Medulla oblongata (tissue), 1 donor: Measurements from ENCODE around the gene CDK11B.

Experiments used
- DNase-seq: peaks from one replicate; pipeline ENCODE4 v3.0.0-alpha.2; 2015; ENCODE audit errors: extremely low spot score

CDK11B gene

DNA sequence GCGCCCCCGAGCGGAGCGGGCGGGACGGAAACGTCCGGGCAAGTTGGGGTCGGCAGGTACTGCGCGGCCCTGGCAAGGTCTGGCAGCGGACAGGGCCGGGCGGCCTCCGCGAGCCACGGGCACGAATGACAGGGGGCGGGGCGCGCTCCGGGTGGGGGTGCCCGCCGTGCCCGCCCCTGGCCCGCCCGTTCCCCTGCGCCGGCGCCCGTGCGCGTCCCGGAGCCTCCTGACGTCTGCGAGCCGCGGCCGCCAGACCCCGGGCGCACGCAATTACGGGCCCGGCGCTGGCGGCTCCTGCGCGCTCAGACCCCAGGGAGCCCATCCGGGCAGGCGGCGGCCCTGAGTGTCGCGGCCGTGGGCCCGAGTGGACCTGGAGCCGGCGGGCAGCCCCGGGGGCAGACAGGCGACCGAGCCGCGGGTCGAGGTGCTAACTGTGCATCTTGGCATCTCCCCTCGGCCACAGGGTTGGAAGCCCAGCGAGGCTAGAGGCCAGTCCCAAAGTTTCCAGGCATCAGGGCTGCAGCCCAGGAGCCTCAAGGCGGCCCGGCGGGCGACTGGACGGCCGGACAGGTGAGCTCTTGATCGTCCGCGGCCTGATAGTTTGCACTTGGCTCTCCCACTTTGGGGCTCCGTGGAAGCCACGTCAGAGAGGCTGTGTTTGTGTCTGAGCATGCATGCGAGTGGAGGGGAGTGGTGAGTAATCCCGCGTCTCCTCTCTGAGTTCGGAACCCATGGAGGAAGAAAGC is 42.6 kb downstream of the CDK11B start:
- DNase-seq, result peak; percentile 7

DNA sequence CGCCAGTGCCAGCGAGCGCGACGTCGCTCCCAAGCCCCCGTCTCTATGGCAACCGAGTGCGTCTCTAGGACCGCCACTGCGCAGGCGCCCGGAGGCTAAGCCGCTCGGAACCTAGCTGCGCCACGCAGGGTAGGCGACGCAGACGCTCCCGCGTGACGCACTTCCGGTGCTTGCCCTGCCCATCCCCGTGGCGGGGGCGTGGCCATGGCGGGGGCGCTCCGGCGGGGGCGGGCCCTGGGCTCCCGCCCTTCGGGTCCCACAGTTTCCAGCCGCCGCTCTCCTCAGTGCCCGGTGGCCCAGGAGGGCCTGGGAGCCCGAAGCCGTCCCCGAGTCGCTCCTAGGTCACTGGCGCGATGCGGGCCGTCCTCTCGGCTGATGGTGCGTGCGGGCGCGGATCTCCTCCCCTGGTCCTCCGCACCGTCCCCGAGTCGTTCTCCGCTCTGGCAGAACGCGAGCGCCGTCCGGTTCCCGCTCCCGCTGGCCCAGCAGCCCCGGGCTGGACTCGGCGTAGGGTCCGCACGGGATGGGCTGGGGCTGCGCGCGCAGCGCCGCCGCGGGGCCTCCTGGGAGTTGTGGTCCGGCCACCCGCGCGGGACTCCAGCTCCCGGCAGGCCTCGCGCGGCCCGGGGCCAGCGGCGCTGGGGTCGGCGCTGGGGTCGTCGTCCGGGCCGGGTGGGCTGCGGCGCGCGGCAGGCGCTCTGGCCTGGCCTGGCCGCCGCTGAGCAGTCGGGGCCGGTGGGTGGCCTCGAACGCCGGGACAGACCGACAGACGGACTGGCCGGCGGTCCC is 43.4 kb downstream of the CDK11B start, which contains the start of gene MIB2:
Gene MIB2 (plus strand): TSS at position 245 of the 789 bp plus-strand sequence. CDS start 7,953 bp downstream, outside the sequence.
- DNase-seq, result peak; percentile 98

GRCh38 chr1:1614954-1615255 is 43.9 kb downstream of the CDK11B start:
- DNase-seq, result no peak

- no peak for DNase-seq
Measured at GRCh38 chr1:1614204-1614953, 44.4 kb downstream of the CDK11B start.

DNA sequence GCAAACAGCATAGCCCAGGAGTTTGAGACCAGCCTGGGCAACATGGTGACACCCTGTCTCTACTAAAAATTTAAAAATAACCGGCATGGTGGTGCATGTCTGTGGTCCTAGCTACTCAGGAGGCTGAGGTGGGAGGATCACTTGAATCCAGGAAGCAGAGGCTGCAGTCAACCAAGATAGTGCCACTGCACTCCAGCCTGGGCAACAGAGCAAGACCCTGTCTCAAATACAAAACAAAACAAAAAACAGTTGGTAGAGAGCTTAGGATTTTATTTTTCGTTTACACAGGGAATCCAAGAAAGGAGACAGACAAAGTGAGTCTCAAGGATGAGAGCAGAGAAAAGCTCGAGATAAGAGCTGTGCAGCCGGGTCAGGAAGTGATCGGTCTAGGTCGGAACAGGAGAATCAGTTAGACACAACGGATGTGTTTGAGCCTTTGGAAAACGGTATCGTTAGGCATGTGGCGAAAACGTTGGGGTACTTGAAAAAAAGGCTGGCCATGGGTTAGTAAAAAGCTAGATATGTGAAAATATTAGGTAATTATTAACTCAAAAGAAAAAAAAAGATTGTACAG is 45.2 kb downstream of the CDK11B start:
- no peak for DNase-seq

DNA sequence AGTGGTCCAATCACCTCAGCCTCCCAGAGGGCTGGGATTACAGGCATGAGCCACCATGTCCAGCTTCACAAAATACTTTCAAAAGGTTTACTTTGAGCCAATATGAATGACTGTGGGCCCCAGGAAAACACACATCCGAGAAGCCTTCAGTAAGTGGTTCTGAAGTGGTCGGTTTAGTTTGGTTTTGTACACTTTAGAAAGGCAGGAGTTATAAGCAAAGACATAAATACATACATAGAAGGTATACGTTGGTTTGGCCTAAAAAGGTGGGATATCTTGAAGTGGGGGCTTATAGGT is 46.8 kb downstream of the CDK11B start:
- DNase-seq, result no peak

- no peak for DNase-seq
Measured at GRCh38 chr1:1610796-1611195, 48.0 kb downstream of the CDK11B start.

DNA sequence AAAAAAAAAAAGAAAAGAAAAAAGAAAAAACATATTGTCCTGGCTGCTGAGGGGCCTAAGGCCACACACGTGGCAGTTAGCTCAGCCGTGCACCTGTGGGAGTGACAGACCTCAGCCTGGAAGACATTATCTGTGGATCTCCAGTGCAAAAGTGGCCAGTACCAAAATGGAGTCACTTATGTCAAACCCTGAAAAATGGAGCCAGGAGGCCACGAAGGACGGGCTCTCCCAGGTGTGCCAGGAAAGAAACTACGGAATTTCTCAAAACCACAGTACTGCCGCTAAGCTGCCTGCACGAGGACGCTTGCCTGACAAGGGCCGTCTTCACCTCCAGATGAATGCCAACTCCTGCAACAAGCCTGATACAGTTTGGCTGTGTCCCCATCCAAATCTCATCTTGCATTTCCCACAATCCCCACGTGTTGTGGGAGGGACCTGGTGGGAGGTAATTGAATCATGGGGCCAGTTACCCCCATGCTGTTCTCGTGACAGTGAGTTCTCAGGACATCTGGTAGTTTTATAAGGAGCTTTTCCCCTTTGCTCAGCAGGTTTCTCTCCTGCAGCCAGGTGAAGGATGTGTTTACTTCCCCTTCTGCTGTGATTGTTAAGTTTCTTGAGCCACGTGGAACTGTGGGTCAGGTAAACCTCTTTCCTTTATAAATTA is 48.9 kb downstream of the CDK11B start:
- DNase-seq, result no peak

DNA sequence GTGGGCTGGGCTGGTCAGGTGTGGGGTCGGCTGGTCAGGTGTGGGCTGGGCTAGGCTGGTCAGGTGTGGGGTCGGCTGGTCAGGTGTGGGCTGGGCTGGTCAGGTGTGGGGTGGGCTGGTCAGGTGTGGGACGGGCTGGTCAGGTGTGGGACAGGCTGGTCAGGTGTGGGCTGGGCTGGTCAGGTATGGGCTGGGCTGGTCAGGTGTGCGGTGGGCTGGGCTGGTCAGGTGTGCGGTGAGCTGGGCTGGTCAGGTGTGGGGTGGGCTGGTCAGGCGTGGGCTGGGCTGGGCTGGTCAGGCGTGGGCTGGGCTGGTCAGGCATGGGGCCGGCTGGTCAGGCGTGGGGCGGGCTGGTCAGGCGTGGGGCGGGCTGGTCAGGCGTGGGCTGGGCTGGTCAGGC is 52.6 kb downstream of the CDK11B start:
- DNase-seq, result no peak

GRCh38 chr1:1605724-1606123 is 53.1 kb downstream of the CDK11B start:
- DNase-seq, result no peak

DNA sequence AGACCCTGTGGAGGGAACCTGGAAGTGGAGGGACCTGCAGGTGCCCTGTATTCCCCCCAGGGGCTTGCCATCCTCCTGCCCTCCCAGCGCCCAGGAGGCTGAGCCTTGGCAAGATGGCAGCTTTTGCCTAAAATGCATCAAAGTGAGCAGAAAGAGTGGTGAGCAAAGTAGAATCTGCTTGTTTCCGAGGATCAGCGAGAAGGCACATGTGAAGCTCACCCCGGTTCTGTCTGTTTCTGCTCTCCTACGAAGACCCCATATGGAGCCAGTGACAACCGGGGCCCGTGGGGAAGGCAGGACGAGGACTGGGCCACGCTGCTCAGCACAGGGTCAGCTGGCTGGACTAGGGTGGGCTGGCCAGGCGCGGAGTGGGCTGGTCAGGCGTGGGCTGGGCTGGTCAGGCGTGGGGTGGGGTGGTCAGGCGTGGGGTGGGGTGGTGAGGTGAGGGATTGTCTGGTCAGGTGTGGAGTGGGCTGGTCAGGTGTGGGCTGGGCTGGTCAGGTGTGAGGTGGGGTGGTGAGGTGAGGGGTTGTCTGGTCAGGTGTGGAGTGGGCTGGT is 53.7 kb downstream of the CDK11B start:
- no peak for DNase-seq

DNA sequence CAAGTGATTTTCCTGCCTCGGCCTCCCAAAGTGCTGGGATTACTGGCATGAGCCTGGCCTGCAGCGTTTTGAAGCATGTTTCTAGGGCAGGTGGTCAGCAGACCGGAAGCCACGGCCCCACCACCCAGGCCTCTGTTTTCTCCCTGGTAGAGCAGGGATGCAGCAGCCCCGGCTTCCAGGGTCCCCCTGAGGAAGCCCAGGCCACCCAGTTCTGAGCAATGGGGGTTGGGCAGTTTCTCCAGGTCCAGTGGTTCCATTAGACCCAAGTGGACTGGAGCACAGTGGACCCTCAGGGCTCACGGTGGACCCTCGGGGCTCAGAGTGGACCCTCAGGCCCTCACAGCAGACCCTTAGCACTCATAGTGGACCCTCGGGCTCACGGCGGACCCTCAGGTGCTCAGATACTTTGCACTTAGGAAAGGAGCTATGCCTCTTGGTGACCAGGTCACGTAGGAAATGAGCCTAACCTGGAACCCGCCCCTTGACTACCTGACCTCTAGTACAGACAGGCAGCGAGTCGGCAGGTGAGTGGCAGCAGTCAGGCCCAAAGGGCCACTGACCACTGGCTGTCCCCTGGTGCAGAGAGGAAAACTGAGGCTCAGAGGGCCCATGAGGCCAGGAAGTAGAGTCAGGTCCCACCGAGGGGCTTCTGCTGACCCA is 54.3 kb downstream of the CDK11B start:
- DNase-seq, result no peak

- DNase-seq, result no peak
Measured at GRCh38 chr1:1603671-1604373, 55.0 kb downstream of the CDK11B start.

DNA sequence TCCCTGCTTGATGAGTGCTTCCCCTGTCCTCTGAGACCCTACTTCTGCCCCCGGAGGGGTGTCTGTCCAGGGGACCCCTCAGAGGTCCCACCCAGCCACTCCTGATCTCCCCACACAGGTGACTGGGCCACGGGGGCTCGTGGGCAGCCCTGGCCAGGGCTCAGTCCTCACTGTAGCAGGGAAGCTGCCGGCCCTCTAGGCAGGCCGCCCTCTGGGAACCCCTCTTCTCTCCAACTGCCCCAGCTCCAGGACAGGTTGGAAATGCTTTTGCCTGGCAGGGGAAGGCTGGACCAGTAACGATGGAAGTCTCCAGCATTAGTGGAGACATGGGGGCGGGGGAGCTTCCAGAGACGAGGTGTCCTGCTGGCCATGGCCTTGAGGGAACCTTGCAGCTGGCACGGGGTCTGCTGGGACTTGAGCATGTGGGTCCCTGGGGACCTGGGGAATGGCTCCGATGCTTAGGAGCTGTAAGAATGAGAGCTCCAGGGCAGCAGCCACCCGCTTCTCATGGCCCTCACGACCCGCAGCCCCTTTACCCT is 55.8 kb downstream of the CDK11B start:
- DNase-seq, result no peak

GRCh38 chr1:1602304-1602967 is 56.4 kb downstream of the CDK11B start:
- DNase-seq, result no peak

GRCh38 chr1:1601564-1602303 is 57.1 kb downstream of the CDK11B start:
- no peak for DNase-seq

DNA sequence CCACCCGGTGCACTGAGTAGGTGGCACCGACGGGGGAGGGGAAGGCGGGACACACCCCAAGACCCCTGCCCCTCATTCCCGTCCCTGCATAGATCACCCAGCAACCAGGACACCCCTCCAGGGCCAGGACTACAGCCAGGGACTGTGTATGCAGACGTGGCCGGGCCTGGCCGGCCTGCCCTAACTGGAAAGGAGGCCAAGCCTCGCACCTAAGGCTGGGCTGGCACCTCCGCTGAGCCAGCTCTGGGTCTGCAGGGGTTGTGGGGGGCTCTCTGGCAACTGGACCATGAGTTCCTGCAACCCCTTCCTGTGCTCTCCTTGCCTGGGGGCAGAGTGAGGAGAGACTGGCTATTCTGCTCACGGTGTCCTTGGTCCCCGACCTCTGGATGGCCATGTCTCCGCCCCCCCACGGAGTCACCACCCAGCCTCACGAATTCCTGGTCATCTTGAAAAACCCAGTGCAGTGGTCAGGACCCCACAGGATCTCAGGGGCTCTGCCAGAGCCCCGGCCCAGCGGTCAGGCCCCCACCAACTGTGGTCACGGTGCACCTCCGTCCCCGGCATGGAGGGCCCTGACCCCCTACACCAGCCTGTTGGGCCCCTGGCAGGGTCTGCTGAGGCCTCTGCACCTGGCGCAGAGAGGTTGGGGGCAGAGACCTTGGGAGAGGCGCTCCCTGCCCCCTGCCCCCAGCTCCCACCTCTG is 57.8 kb downstream of the CDK11B start:
- no peak for DNase-seq
